Muscle layer of duodenum (tissue), 2 donors: ENCODE results near the gene HYDIN.
"Not testable (repeated sequence)": the region's sequence is repeated elsewhere in the genome, so short reads cannot be mapped to it uniquely, and the experiment has no call there.

Experiments used
- H3K27ac ChIP-seq: one replicate; pipeline ENCODE4 v1.7.0; 2013; ENCODE audit warnings: mild to moderate bottlenecking, low read length
- H3K27me3 ChIP-seq: one replicate; pipeline ENCODE4 v1.7.0; 2013; ENCODE audit warnings: low read depth, mild to moderate bottlenecking, control low read depth, low read length
- H3K36me3 ChIP-seq, 2 donors: one replicate each; pipeline ENCODE4 v1.7.0; 2013; ENCODE audit warnings: low read length in 2 of 2, control low read depth in 1 of 2, mild to moderate bottlenecking in 1 of 2; ENCODE audit not compliant: insufficient read depth in 2 of 2, control insufficient read depth in 1 of 2
- H3K4me1 ChIP-seq, 2 donors: one replicate each; pipeline ENCODE4 v1.7.0; 2013; ENCODE audit warnings: low read length in 2 of 2, mild to moderate bottlenecking in 2 of 2, control low read depth in 1 of 2, moderate library complexity in 1 of 2; ENCODE audit not compliant: insufficient read depth in 2 of 2, control insufficient read depth in 1 of 2
- H3K4me3 ChIP-seq, 2 donors: one replicate each; pipeline ENCODE4 v1.7.0; 2013; ENCODE audit warnings: low read length in 2 of 2, low read depth in 1 of 2, mild to moderate bottlenecking in 1 of 2
- H3K9me3 ChIP-seq, 2 donors: one replicate each; pipeline ENCODE4 v1.7.0; 2013; ENCODE audit warnings: low read length in 2 of 2, control low read depth in 1 of 2, mild to moderate bottlenecking in 1 of 2; ENCODE audit not compliant: control insufficient read depth in 1 of 2
- donor health status: healthy.

Gene HYDIN

GRCh38 chr16:71185347-71185746 lies 45.2 kb downstream of the HYDIN start:
- Histone ChIP-seq H3K27ac (no peak overlapping the region), H3K4me3 (no peak overlapping the region), H3K36me3 (no peaks in the 10 kb centered on the region), H3K4me1 (no peaks in the 10 kb centered on the region), H3K9me3 (peaks cover 0 to 6% of the 10 kb centered on the region in 2 donors), H3K27me3 (no peaks in the 10 kb centered on the region)

- no peaks in the 10 kb centered on the region for H3K36me3 ChIP-seq
- H3K27ac ChIP-seq: no peak overlapping the region
- H3K4me3 ChIP-seq: no peak overlapping the region
- no peaks in the 10 kb centered on the region for H3K27me3 ChIP-seq
- H3K9me3 ChIP-seq: peaks cover 0 to 4% of the 10 kb centered on the region in 2 donors
- no peaks in the 10 kb centered on the region for H3K4me1 ChIP-seq
Observed at GRCh38 chr16:71179569-71179968, 51.0 kb downstream of the HYDIN start.

- no peak overlapping the region for H3K27ac ChIP-seq
- no peaks in the 10 kb centered on the region for H3K27me3 ChIP-seq
- H3K4me3 ChIP-seq: no peak overlapping the region
- H3K36me3 ChIP-seq: no peaks in the 10 kb centered on the region
- peaks cover 0 to 5% of the 10 kb centered on the region in 2 donors for H3K4me1 ChIP-seq
- peaks cover 0 to 2% of the 10 kb centered on the region in 2 donors for H3K9me3 ChIP-seq
Observed at GRCh38 chr16:71172481-71173207, 57.9 kb downstream of the HYDIN start.

GRCh38 chr16:71161007-71161406 lies 69.5 kb downstream of the HYDIN start:
- H3K4me3 ChIP-seq, H3K4me1 ChIP-seq, H3K9me3 ChIP-seq, H3K27ac ChIP-seq, H3K27me3 ChIP-seq, H3K36me3 ChIP-seq: not testable (repeated sequence)

GRCh38 chr16:71157278-71157677 lies 73.2 kb downstream of the HYDIN start:
- H3K4me3 ChIP-seq, H3K9me3 ChIP-seq, H3K27ac ChIP-seq, H3K4me1 ChIP-seq, H3K27me3 ChIP-seq, H3K36me3 ChIP-seq: not testable (repeated sequence)

GRCh38 chr16:71153329-71153728 lies 77.2 kb downstream of the HYDIN start:
- not testable (repeated sequence) for H3K4me1 ChIP-seq, H3K36me3 ChIP-seq, H3K9me3 ChIP-seq, H3K4me3 ChIP-seq, H3K27me3 ChIP-seq, H3K27ac ChIP-seq

- H3K27ac ChIP-seq, H3K4me1 ChIP-seq, H3K4me3 ChIP-seq, H3K9me3 ChIP-seq, H3K27me3 ChIP-seq, H3K36me3 ChIP-seq: not testable (repeated sequence)
Observed at GRCh38 chr16:71151654-71152053, 78.9 kb downstream of the HYDIN start.

GRCh38 chr16:71143246-71143645 lies 87.3 kb downstream of the HYDIN start:
- not testable (repeated sequence) for H3K27me3 ChIP-seq, H3K4me1 ChIP-seq, H3K9me3 ChIP-seq, H3K4me3 ChIP-seq, H3K36me3 ChIP-seq, H3K27ac ChIP-seq

GRCh38 chr16:71110565-71110964 lies 120.0 kb downstream of the HYDIN start:
- not testable (repeated sequence) for H3K4me3 ChIP-seq, H3K27me3 ChIP-seq, H3K4me1 ChIP-seq, H3K27ac ChIP-seq, H3K9me3 ChIP-seq, H3K36me3 ChIP-seq

GRCh38 chr16:71109656-71110208 lies 120.8 kb downstream of the HYDIN start:
- not testable (repeated sequence) for H3K4me3 ChIP-seq, H3K36me3 ChIP-seq, H3K9me3 ChIP-seq, H3K4me1 ChIP-seq, H3K27ac ChIP-seq, H3K27me3 ChIP-seq

- H3K9me3 ChIP-seq, H3K27me3 ChIP-seq, H3K27ac ChIP-seq, H3K36me3 ChIP-seq, H3K4me1 ChIP-seq, H3K4me3 ChIP-seq: not testable (repeated sequence)
Observed at GRCh38 chr16:71105881-71106280, 124.6 kb downstream of the HYDIN start.

GRCh38 chr16:71083573-71083972 lies 146.9 kb downstream of the HYDIN start:
- not testable (repeated sequence) for H3K4me3 ChIP-seq, H3K36me3 ChIP-seq, H3K9me3 ChIP-seq, H3K27ac ChIP-seq, H3K27me3 ChIP-seq, H3K4me1 ChIP-seq
